Measurements from ENCODE around the gene ATXN10.
"Not testable (repeated sequence)": the region's sequence is repeated elsewhere in the genome, so short reads cannot be mapped to it uniquely, and the experiment has no call there.

ATXN10 gene, protein sequence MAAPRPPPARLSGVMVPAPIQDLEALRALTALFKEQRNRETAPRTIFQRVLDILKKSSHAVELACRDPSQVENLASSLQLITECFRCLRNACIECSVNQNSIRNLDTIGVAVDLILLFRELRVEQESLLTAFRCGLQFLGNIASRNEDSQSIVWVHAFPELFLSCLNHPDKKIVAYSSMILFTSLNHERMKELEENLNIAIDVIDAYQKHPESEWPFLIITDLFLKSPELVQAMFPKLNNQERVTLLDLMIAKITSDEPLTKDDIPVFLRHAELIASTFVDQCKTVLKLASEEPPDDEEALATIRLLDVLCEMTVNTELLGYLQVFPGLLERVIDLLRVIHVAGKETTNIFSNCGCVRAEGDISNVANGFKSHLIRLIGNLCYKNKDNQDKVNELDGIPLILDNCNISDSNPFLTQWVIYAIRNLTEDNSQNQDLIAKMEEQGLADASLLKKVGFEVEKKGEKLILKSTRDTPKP

DNA sequence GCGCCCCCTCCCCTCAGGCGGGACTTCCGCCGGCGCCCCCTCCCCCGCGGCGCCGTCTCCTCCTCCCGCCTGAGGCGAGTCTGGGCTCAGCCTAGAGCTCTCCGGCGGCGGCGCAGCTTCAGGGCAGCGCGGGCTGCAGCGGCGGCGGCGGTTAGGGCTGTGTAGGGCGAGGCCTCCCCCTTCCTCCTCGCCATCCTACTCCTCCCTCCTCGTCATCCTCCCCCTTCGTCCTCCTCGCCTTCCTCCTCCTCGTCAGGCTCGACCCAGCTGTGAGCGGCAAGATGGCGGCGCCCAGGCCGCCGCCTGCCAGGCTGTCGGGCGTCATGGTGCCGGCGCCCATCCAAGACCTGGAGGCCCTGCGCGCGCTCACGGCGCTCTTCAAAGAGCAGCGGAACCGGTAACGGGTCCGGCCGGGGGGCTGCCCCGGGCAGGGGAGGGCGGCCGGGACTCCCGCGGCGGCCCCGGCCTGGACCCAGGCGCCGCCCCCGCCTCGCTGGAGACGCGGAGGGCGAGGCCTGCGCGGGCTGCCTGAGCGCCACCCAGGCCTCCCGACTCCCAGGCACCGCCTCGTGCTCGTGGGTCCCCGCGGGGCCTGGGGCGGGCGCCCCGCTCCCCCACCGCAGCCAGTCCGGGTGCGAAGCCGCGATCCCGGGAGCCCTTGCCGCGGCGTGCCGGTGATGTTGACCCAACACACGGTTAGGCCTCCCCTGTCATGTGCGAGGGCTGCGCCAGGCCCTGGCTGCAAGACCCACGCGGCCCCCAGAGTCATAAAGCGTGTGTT, at the start of gene ATXN10:
ATXN10 (plus strand) TSS at position 52 of the 781 bp plus-strand sequence; CDS start at position 282, 230 bp downstream.
- peak; percentile 96 for DNase-seq

DNA sequence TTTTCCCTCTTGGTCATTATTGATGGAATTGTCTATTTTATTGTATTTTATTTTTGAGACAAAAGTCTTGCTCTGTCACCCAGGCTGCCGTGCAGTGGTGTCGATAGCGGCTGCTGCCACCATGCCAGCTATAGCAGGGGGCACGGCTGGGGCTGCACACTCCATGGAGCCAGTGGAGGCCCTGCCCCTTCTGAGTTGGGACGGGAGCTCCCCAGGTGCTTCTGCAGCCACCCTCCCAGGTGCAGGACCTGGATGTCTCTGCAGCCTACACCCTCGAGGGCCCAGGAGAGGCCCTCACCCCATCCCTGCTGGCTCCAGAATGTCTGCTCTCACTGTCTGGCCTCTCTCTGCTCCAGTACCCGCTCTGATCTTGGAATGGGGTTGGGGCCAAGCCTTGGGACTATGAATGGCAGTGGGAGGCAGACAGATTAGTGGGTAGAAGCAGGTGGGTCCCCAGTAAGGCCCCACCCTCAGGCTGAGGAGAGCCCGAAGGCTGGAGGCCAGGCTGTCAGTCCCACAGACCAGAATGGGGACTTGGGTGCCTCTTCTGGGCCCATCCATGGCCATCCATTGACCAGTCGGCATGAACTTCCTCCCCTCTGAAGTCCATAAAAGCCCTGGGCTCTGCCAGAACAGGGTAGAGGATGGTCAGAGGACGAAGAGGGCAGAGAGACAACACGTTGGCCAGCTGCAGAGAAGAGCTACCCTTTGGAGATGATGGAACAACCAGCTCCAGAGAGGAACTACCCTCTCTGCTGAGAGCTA, 49.6 kb upstream of the ATXN10 start:
- no peak for DNase-seq

DNA sequence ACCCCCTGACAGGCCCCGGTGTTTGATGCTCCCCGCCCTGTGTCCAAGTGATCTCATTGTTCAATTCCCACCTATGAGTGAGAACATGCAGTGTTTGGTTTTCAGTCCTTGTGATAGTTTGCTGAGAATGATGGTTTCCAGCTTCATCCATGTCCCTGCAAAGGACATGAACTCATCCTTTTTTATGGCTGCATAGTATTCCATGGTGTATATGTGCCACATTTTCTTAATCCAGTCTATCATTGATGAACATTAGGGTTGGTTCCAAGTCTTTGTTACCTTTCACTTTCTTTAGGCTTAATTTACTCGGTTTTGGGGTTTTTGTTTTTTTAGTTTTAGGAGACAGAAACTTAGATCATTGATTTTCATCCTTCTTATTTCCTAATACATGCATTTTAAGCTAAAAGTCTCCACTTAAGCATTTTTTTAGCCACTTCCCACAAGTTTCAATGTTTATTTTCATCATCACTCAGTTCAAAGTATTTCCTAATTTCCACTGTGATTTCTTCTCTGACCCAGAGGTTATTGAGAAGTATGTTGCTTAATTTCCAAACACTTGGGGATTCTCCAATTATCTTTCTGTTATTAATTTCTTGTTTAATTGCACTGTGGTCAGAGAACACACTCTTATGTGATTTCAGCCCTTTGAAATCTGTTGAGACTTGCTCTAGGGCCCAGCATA, 48.0 kb upstream of the ATXN10 start:
- not testable (repeated sequence) for DNase-seq

DNA sequence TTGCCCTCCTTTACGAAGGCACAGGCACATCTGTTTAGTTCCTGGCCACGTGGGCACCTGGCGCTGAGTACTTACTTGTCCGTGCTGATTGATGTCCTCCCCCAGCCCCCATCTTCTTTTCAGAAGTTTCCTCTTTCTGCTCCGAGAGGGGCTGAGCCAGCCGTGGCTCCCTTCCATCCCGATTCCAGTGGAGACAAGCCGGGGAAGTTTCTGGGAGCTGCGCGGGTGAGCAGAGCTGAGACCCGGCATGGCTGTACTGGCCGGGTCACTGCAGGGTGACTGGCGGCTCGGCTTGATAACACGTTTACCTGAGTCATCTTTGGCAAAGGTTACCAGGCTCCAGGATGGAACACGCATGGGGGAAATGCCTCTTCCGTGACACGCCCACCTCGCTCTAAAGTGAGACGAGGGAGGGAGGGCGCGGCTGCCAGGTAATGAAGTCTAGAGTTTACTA, 45.4 kb upstream of the ATXN10 start:
- DNase-seq: no peak

DNA sequence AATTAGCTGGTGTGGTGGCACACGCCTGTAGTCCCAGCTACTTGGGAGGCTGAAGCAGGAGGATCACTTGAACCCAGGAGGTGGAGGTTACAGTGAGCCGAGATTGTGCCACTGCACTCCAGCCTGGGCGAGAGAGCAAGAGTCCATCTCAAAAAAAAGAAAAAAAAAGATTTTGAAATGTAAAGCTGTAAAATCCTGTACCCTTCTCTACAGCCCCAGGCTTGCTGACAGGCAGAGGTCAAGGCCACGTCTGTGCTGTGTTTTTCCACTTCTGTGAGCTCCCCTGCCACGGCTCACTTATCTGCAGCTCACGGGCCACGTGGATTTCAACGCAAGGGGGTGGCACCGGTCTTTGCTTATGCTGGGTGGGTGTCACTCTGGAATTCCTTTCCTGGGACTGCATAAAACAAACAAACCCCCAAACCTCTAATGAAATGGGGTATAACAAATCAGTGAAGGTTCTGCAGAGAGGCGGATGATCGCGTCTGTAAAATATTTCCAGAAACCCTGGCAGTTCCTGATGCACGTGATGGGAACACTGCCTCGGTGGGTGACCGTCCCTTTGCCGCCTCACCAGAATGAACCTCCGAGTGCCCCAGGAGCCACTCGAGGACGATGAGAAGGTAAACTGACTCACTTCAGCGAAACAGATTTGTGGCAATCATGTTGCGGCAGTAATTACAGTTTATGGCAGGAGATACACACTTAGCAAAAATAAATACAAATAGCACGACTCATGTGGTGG, 44.0 kb upstream of the ATXN10 start:
- no peak for DNase-seq

DNA sequence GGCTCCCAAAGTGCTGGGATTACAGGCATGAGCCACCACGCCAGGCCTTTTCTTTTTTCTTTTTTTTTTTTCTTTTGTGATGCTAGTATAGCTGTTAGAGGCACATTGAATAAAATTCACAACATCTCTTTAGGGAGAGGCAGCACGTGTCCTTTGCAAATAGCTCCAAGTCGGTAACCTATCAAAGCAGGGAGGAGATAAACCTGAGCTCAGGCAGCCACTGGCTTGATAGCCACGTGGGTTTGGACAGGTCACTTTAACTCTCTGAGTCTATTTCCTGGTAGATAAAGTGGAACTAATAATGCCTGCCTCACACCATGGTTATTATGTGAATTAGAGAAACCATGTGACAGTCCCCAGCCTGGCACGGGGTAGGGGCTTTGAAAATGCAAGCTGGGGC, 43.1 kb upstream of the ATXN10 start:
- DNase-seq: no peak

DNA sequence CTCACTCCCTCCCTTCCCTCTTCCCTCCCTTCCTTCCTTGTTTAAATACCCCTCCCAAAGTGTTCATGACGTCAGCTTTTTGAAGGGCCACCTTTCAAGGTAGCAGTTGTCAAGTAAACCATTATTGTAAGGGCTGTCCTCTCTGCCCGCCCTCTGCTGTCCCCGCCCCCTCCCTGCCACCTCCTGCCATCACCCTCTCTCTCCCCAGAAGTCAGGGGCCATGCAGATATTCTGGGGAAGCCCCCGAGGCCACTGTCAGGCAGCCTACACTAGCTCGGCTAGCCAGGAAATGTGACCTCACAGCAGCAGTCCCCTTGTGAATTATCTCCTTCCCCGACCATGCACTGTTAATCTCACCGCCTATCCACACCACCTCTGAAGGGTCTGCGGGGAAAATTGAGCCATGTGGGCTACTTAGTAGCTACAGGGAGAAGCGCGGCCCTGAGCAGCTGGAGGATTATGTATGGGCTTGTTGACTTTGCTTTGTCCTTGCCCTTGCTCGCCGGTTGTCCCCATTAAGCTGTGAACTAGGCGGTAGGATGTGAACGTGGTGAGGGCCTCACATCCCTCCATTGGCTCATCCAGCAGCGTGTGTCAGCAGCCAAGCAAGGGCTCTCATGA, 42.1 kb upstream of the ATXN10 start:
- DNase-seq: peak; percentile 41

DNA sequence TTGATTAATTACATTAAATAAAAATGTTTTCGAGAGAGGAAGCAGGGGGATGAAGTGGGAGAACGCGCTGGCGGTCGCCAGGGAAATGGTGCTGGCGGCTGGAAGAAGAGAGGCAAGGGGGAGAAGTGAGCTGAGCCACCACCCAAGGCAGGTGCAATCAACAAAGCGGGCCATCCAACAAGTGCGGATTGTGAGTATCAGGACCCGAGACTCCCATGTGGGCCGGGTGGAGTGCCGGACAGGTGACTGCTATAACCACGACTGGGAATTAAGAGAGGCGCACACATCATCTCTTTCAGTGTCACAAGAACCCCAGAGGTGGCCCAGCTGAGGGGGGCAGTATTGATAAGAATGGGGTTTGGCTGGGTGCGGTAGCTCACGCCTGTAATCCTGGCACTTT, 41.2 kb upstream of the ATXN10 start:
- no peak for DNase-seq

DNA sequence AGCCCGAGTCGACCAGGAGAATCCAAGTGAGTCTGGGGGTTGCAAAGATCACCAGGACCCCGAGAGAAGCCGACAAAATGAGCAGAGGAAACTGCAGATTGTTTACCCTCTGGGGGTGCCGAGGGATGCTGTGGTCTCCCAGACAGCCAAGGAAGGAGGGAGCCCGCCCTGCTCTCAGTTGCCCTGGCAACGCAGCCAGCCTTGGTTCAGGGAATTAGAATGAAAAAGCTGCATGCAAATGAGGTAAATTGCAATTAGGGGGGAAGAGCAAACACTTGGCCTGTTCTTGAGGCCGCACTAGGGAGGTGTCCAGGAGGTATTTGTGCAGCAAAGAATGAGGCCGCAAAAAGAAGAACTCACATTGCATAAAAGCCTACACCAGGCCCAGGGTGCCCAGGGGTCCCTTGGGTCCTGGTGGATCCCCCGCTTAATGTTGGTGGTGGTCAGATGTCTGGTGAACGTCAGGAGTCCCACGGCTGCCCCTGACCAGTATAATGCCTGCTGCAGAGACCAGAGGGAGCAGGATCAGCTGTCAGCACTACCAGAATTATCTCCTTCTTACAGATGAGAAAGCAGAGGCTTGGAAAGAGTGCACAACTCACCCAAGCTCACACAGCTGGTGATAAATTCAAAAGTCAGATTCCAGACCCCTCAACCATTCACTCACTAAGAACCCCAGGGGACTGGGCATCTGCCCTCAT, 40.3 kb upstream of the ATXN10 start:
- DNase-seq: no peak

DNA sequence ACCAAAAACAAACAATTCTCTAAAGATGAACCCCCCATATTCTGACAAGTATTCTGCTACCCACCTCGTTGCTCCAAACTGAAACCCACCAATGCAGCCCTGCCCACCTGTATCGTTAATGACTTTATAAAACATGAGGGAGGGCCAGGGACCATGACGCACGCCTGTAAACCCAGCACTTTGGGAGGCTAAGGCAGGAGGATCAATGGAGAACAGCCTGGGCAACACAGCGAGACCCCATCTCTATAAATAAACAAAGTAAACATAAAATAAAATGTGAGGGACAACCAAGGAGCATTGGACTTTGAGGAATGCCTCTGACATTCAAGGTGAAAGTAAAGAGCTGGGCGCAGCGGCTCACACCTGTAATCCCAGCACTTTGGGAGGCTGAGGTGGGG, 39.8 kb upstream of the ATXN10 start:
- no peak for DNase-seq

DNA sequence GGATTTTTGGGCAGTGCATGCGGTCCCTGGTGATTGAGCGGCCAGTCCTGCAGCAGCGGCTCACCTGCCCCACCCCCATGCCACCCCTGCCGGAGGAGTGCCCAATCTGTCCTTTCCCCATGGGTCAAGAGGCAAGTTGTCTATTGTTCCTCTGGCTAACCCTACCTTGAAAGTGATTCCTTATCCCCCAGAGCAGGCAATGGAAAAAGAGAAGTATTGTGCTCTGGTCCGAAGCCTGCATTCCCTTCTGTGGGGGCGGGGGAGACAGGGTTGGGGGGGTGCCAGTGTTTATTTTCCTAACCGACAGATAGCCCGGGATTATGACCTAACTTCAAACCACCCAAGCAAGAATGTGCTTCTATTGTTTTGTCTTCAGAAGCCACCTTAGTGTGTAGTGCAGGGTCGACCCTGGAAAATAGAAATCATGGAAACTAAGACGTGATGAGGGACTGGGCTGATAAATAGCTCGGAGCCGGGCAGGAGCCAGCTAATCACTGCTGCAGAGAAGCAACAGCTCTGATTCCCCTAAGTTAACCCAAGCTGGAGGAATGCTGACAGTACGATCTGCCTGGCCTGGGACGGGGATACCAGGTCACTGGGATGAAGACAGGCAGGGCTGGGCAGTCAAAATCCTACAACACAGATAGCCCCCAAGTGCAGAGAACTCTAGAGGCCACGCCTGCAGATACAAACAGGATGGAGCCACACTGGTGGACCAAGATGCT, 38.7 kb upstream of the ATXN10 start:
- DNase-seq: no peak

DNA sequence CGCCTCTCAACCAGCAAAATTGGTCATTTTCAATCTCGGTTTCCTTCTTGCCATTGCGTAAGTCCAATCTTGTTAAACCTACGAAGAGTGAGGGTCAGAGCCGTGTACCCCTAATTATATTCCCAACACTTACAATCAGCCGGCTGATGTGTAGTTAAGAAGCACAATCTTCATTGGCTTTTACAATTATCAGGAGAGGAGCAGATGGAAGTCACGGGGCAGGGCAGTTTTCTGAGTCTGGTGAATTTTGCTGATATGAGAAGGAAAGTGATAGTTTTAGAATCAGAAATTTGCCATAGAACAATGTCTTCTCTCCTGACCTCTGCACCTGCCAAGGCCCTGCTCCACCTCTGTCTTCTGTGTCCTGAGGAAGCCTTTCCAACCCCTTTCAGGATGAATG, 35.0 kb upstream of the ATXN10 start:
- no peak for DNase-seq

DNA sequence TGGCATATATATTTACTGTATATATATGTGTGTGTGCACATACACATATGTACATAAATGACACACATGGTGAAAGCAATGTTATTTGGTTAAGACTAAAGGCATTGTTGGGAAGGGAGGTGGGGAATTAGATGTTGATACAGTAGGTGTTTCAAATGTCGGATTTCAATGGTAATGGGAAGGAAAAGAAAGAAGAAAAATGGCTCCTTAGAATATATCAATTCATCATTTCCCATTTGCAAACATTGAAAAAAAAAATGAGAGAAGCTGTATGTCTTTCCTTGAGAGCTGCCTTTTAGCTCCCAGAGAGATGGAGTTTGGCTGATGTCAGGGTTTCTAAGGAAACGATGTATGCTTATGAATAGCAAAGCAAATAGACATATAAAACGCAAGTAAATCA, 33.4 kb upstream of the ATXN10 start:
- DNase-seq: no peak

DNA sequence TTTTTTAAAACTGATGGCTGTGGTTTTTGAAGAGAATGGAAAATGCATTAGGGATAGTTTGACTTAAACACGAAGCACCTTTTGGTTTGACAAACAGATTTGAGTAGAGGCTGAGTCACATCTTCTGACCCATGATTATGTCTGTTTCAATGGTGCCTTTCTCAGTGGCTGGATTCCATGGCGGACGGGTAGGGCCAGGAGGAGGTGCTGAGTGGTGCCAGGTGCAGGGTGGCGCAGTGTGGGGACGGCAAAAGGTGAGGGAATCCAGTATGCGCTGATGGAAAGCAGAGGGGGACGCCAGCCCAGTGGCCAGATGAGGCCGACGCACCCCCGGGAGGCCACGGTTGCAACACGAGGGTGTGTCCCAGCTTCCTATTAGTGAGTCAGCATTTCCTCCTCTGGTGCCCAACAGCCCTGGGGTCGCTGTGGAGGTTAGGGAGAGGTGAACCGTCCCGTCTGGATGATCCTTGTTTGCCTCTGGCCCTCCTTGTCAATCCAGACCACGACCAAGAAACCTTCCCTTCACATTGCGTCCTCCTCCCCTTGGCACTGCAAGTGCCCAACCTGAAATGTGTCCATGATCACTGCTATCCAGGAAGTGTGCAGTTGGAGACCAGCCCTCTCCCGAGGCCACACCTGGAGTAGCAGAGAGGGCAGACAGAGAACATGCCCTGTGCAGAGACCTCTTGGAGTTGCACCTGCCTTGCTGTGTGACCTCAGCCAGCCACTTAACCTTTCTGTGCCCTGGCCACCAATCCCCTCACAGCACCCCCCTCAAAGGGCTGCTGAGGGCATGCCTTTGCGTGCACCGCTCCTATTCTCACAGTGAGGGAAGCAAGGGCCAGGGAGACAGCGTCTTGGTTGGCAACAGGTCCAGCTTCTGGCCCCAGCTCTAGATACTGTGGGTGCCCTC, 32.5 kb upstream of the ATXN10 start:
- no peak for DNase-seq

DNA sequence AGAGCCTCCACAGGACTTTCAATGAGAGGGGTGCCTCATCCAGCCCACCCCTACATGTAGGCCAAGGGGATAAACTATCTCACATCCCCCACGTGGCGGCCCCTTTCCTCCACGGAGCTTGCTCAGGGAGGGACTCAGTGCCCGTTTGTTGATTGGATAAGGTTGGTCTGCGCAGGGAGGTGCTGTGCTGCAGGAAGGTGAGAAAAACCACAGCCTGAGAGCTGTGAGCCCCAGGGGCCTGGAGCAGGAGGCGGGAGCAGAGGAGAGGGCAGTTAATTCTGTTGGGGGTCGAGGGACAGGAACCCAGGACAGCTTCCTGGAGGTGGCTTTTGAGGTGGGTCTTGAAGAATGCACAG, 31.9 kb upstream of the ATXN10 start:
- no peak for DNase-seq

DNA sequence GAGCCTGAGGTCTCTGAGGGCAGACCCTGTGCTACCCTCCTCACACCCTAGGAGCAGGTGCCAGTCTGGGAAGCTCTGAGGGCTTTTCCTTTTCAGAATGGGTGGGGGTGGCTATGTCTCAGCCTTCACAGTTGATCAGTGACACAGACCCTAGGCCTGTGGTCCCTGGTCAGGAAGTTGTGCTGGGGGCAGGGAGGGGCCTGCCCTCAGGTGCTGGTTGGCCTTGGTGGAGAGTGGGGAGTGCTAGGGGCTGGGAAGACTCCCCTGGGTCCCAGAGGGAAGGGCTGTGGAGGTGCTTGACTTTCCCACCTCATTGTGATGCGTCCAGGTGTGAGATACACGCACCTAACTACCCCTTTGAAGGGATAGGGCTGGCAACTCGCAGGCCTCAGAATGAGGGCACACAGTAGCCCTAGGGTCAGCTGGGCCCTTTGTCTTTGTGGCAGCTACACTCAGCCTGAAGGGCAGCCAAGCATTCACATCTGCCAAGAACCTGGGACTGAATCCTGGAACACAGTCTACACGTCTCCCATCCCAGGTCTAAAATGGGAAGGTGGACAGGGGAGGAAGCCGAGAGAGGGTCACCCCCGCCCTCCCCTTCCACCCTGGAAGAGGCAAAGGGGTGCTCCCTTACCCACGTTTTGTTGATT, 31.2 kb upstream of the ATXN10 start:
- no peak for DNase-seq

DNA sequence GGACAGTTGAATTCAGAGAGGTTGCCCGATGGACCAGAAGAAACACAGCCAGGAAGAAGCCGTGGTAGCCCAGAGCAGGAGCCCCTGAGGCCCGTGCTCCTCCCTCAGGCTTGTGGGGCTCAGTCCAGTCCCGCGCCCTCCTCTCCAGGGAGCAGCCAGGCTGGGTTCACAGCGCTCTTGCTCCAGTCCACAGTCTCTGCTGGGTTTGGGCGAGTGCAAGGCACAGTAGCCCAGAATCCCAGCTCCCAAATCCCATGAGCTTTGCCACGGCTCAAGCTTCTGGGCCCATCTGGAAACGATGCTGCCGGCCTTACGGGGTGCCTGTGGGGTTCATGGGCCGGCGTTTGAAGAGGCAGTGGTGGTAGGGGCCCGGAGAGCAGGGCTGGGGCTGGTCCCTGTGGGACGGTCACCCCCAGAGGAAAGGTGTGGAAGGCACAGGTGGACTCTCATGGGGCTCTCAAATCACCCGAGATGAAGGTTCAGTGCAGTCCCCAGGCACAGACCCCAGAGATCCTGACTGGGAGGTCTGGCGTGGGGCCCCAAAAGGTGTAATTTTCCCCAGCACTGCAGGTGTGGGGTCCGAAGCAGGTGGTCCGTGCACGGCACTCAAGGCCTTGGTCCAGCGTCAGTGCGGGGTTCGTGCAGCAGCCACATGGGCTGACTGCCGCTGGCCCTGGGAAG, 30.6 kb upstream of the ATXN10 start:
- no peak for DNase-seq

DNA sequence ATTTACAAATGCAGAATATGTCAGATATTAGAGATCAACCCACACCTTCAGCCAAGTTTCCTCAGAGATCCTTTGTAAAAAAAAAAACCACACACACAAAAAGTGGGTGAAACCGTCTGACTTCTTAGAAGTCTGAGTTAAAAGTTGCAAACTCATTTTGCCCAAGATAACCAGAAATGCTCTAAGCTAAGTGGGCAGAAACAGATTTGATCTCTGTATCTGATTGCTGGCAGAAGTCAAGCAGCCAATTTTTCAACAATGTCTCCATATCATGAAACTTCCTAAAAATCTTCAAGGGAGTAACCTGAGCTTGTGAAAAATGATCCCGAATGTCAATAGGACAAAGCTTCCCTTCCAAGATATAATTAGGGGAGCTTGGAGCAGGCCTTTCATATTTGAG, 28.6 kb upstream of the ATXN10 start:
- no peak for DNase-seq
